C4-2B (cell line): ENCODE results near the gene CTIF.

Experiments used
- H3K27ac ChIP-seq: fragments of 450-650 bp; 2 replicates; pipeline ENCODE4 v1.5.1; 2017
- CTCF ChIP-seq: fragments of 450-650 bp; conservative IDR thresholded peaks from 2 replicates; pipeline ENCODE4 v1.5.1; 2017; ENCODE audit warnings: mild to moderate bottlenecking
- ZFX ChIP-seq: fragments of 450-650 bp; IDR thresholded peaks from 2 replicates; pipeline ENCODE4 v1.6.1; 2017

The CTIF gene

GRCh38 chr18:48525671-48526070, 13.2 kb upstream of the CTIF start:
- no peak for TF ChIP-seq CTCF
- no peak for TF ChIP-seq ZFX
- no peak overlapping the region for H3K27ac ChIP-seq

DNA sequence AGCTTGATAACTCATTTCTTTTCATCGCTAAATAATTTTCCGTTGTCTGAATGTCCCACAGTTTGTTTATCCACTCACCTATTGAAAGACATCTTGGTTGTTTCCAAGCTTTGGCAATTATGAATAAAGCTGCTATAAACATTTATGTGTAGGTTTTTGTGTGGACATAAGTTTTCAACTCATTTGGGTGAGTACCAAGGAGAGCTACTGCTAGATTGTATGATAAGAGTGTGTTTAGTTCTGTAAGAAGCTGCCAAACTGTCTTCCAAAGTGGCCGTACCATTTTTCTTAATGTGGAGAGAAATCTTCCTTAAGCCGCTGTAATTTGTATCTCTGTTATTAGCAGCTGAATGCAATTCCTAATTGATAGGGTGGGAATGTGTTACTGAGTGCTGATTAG, 11.4 kb upstream of the CTIF start:
- TF ChIP-seq CTCF (no peak), ZFX (no peak)
- H3K27ac ChIP-seq: no peak overlapping the region

GRCh38 chr18:48528861-48529260, 10.0 kb upstream of the CTIF start:
- no peak overlapping the region for H3K27ac ChIP-seq
- TF ChIP-seq CTCF: no peak

GRCh38 chr18:48529796-48530195, 9.0 kb upstream of the CTIF start:
- no peak overlapping the region for H3K27ac ChIP-seq
- TF ChIP-seq CTCF (no peak), ZFX (no peak)

- no peak overlapping the region for H3K27ac ChIP-seq
- TF ChIP-seq CTCF (no peak), ZFX (no peak)
Measured at GRCh38 chr18:48530399-48531081, 8.3 kb upstream of the CTIF start.

GRCh38 chr18:48531082-48531403, 7.8 kb upstream of the CTIF start:
- no peak for TF ChIP-seq ZFX
- TF ChIP-seq CTCF: no peak
- H3K27ac ChIP-seq: no peak overlapping the region

- H3K27ac ChIP-seq: no peak overlapping the region
- TF ChIP-seq CTCF (no peak), ZFX (no peak)
Measured at GRCh38 chr18:48531908-48532307, 6.9 kb upstream of the CTIF start.
